COR-L47 (cell line): ENCODE measurements around the gene SMARCAL1.
A peak's percentile ranks its signal among the peaks of the same experiment; 100 is the strongest.

Experiments
- DNase-seq: peaks from one replicate; lab custom pipeline; 2025; lab: John Stamatoyannopoulos, UW

Gene SMARCAL1

DNA sequence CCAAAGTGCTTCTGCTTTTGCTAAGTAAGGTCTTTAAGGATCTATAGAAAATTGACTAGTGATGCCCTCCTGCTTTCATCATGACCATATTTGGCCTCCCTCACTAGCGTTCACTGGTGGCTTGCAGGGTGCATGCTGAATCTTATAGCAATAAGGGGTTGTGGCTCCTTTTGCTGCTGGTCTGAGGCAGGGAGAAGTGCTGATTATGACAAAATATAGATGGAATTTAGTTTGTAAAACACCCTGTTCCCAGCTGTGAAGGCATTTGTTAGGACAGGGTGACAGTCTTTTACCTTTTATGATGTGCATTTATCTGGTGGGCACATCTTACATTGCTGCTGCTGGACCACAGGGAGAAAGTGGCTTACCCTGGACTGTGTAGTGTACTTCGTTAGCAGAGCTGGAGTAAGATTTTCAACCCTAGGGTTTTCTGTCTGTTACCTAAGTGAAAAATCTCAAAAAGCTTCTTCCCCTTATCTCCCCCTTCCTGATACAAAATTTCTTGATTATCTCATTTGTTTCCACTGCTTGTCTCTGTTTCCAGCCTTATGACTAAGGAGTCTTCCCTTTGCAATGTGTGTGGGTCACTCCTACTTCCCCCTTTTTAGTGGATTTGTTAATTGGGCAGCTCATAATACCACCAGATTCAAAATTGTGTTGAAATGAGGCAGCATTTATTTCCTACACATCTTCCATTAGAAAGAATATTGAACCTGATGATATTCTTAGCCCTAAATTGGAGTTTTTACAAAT, 65.2 kb downstream of the SMARCAL1 start:
- no peak for DNase-seq

DNA sequence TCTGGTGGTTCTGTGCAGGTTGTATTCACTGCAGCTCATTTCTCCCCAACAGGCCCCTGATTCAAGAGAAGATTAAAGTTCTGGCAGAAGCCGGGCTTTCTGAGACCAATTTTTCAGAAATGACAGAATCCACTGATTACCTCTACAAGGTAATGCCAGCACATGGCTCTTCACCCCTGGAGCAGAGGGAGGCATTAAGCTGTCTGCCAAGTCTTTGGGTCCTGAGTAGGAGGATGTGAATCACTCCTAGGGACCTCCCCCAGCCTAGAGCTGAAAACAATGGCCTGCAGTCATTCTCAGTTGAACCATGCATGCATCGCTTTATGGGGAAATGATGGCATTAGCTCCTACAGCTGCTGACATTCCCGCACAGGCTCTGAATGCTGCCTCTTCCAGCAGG, 65.9 kb downstream of the SMARCAL1 start:
- no peak for DNase-seq

DNA sequence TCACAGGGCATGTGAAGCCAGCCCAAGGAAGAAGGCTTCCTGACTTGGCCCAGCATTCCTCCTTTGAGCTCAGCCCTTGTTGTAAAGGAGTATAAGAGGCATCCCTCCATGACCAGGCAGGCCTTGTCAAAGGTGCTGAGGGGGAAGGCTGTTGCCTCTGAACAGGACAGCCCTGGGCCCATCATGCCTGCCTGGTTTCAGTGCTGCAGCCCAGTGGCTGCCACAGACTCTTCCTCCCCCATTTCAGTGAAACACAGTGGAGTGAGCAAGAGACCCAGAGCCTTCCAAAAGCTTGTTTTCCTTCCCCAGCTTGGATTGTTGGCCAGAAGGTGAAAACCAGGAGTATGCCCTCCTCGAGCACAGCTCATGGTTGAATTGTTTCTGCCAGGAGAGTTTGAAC, 66.5 kb downstream of the SMARCAL1 start:
- DNase-seq: no peak

DNA sequence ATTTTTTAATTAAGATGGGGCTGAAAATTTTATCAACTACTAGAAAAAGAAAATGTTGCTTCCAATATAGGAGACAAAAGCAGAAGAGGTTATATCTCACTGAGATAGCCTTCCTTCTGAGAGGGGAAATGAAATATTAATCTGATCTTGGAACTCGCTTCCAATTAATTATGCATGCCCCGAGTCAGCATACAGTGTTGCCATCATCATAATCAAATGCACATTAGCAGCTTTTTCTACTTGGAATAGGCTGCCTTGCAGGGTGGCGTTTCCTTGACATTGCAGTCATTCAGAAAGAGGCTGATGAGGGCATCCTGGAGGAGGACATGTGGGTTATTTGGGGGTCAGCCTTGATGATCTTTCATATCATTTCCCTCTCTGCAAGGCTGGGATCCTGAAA, 67.9 kb downstream of the SMARCAL1 start:
- DNase-seq: no peak

DNA sequence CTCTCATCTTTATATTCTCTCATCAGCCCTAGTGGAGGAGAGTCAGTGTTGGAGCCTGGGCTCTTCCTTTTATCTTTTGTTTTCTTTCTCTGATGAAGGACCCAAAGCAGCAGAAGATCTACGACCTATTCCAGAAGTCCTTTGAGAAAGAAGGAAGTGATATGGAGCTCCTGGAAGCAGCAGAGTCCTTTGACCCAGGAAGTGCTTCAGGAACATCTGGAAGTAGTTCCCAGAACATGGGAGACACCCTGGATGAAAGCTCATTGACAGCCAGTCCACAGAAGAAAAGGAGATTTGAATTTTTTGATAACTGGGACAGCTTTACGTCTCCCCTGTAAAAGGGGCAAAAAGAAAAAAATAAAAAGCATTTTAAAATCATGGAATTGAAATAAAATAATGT, 70.4 kb downstream of the SMARCAL1 start:
- DNase-seq: no peak

DNA sequence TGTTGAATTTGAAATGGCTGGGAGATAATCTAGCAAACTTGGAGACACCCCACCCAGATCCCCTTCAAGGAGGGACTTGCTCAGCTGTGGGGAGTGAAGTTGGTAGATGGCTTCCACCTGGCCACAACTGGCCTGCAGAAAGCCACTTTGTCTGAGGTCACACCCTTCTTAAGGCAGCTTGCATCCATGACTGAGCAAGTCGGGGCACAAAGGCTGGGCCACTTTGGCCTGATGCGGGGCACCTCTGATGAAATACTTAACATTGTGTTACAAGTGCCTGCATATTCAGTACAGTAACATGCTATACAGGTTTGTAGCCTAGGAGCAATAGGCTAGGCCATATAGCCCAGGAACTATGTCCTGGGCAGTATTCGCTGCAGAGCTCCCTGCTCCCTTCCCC, 73.0 kb downstream of the SMARCAL1 start:
- DNase-seq: no peak

DNA sequence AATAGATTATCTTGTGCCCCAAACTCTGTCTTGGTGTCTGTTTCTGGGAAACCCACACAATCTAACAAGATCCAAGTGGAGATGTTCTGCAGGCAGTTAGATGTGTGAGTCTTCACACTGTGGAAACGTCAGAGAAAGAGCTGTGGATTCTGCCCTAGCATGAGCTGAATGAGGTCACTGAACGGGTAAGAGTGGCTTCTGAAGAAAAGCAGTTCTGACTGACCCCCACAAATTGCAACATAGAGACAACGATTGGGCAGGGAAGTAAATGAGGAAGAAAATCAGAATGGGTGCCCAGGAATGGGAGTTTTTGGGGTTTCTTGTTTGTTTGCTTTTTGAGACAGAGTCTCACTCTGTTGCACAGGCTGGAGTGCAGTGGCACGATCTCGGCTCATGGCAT, 73.5 kb downstream of the SMARCAL1 start:
- no peak for DNase-seq

DNA sequence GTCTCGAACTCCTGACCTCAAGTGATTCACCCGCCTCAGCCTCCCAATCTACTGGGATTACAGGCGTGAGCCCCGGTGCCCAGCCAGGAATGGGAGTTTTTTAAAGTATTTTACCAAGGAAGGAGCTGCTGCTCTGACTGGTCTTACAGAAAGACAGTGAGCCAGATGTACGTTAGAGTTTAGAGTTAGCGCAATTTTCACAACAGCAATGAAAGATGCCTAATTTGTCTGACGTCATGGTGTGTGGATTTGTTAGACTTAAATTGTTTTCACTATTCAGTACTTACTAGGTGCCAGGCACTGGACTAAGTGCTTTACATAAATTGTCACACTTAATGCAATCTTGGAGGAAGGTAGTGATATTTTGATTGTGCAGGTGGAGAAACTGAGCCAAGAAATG, 74.0 kb downstream of the SMARCAL1 start:
- no peak for DNase-seq

DNA sequence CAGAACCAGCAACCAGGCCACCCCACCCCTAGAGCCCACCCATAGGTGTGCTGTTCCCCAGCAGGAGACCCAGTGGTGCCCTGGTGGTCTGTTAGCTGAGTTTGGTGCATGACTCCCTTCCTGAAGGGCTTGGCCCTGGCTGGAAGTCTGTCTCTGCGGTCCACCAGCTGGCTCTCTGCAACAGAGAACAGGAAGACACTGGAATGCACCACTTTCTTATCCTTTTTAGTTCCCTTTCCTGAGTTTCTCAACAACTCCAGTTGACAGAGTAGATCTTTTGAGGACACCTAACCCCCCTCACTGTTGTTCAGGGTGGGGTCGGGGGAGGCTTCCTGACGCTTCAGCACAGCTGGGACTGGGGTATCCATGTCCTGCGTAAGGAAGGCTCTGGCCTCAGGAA, 74.4 kb downstream of the SMARCAL1 start:
- DNase-seq: no peak

DNA sequence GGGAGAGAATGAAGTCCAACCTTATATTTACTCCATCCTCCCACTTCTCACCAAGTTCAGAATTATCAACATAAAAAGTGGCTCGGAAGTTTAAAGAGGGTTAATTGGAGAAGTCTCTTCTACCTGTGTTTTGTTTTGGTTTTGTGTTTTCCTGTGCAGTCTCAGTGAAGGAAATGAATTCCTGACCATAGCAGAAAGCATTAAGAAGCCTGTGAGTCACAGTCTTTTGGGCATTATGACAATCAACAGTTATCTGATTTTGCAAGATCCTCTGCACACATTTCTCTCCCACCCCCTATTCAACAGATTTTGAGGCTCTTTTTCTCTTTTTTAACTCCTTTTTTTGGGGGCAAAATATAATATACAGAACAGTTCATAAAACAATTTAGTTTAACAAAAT, 77.8 kb downstream of the SMARCAL1 start:
- DNase-seq: no peak

DNA sequence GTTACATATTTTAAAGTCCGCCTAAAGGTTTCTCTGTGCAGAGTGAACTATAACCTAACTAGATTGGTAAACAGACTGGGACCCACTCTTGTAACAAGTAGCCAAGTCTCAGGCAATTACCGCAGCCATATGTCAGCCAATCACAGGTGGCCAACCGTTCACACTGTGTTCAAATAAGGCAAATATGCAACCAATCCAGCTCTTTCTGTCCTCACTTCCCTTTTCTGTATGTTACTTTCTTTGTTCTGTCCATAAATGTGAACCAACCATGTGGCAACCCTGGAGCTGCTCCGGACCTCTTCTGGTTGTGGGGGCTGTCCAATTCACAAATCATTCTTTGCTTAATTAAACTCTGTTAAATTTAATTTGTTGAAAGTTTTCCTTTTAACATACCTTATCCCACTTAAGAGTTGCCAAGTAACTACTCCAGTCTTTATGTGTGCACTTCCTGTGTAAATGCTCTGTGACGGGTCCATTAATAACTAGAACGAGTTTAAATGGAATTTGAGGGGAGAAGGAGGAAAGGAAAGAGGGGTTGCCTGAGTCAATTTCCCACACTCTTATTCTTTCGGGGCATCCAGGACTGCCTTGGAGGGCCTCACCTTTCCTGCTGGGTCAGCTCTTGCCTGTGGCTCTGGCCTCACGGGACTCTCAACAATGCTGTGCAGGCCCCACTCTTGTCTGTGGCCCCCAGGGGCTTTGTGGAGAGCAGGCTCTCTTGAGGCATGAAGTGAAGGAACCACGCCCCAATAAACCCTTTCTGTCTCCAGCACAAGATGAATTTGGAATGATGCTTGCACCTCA, 79.7 kb downstream of the SMARCAL1 start:
- DNase-seq: no peak

DNA sequence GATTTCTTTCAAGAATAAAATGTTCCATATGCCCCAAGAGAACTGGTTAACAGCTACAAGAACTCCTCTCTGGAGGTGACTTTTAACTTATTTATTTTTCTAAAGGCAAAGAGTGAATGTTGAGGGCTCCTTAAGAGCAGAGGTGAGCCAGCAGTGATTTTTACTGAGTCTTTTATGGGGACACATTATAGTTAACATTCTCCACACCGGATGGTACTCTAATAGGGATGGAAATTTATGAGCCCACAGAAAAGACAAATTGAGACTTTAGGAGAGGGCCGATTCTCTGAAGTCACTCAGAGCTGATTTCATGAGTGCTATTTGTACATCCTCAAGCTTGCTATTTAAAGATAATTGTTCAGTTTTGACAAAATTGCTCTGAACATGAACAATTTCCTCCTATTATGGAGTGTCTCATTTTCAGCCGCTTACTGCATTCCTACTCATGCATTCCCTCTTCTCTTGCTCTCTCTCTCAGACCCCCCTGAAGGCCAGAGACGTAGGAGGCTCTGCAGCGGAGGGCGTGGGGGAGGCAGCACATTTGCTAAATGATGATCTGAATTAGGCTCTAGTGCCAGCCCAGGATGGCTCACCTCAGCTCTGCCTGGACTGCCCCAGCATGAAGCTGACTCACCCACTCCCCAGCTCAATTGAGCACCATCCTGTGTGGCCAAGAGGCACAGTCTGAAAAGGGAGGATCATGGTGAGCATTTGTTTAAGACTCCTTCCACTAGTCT, 80.5 kb downstream of the SMARCAL1 start:
- no peak for DNase-seq

DNA sequence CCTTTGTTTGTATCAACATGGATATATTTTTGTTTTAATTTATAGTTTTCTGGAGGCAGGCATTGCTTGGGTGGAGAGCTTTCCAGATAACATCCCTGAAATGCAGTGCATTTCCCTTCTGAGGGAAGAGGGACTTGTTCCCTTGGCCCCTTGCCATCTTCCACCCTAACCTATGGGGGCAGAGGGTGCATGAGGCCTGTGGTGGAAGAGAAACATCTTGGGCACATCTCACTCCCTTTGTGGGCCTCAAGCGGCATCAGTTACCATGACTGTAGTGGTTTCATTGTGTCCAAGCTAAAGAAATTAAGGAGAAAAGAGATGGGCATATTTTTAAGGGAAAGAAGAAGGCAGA, 81.0 kb downstream of the SMARCAL1 start:
- DNase-seq: no peak

DNA sequence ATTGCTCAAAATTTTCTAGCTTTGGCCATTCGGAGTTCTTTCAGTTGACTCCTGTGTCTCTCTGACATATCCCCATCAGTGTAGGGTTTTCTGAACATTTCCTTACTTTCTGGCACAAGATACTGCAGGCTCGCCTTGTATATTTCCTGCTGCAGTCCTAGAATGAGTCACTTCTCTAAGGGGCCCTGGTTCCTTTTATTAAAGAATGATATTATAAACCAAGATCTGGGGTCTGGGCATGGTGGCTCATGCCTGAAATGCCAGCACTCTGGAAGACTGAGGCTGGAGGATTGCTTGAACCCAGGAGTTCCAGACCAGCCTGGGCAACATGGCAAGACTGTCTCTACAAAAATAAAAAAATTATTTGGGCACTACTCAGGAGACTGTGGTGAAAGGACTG, 83.4 kb downstream of the SMARCAL1 start:
- no peak for DNase-seq

DNA sequence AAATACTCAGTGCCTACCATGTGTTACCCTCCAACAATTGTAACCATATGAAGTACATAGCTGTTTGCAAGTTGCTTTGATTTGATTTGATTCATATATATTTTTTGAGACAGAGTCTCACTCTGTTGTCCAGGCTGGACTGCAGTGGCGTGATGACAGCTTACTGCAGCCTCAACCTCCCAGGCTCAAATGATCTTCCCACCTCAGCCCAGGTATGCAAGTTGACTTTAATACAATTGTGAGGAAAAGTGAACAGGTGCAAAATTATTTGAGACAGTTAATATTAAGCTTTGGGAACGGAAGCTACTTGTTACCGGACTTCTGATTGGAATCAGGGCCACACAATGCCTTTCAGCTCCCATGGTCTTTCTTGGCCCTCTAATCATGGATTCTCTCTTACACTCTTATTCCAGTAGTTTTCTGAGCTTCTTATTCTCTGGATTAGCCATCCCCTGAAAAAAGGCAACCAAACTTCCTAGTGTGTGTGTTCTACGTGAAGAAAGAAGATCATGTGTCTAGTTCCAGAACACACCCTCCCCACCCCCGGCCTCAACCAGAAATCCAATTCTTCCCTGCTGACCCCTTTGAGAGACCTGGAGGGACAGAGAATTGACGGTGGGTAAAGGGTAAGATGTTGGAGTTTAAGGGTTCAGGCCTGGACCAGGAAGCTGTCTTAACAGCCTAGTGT, 85.2 kb downstream of the SMARCAL1 start:
- no peak for DNase-seq

DNA sequence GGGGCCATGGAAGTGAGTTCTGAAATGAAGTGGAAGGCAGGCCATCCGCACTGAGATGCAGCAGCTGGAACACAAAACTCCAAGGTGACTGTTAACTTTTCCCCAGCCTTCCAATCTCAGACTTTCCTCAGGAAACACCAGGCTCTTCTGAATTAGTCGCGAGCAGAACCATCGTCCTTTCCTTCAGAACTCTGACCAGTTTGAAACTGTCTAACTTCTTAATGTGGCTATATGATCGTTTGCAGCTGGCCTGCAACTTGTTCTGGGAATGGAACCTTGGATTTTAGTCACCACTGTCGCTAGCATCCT, 85.7 kb downstream of the SMARCAL1 start:
- no peak for DNase-seq

DNA sequence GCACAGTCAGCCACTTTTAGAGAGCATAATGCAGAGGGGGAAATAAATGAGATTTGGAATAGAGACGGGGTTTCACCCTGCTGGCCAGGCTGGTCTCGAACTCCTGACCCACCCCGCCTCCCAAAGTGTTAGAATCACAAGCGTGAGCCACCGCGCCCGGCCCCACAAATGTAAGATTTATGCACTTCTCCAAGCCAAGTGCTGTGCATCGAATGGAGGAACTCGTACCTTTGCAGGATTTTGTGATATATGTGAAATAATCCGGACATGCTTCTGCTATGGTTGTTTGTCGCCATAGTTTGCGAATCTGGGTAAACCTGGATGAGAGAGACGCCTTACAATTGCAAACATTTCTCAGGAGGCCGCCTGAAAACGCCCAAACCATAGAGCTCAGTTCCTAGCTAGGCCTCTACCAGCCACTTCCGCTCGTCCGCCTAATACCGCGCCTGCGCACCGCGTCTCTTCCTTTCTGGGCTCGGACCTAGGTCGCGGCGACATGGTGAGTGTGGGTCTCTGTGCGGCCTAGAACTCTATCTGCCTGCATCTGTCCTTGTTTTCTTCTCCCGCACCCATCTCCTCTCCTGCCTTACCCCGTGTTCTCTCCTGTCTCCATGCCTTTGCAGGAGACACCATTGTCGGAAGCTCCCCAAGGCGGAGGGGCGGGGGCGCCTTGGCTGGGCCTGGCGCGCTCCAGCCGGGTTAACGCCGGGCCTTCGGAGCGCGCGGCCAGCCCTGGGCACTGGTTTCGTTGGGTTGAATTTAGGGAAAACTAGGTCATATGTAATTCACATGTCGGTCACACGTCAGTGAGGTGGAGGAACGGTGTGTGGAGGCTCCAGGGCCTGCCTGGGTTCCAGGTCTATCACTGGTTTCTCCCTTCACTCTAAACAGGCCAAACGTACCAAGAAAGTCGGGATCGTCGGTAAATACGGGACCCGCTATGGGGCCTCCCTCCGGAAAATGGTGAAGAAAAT, 86.4 kb downstream of the SMARCAL1 start, which contains the start of gene RPL37A:
Gene RPL37A, plus strand, starts transcription at position 466 of the 974 bp plus-strand sequence. Its CDS starts 31 bp downstream, at position 497.
- DNase-seq: peak; percentile 92

DNA sequence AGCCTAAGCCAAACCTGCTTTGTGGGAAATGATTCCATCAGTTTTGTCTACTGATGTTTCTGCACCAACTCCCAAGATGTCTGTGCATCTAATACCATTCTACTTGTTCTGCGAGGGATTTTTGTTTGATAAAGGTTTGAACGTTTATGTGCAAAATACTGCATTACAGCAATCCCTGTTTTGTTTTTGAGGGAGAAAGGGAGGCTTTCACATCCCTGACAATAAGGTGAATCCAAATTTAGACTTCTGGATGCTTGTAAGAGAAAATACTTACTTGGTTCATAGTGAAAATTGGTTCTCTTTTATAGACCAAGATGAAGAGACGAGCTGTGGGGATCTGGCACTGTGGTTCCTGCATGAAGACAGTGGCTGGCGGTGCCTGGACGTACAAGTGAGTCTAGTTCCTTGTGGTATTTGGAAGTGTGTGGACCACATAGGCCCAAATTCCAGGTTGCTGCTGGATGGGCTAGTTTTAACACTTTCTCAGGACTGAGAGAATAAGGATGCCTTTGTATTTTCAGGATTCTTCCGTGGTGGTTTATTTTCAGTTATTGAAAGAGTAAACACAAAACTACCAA, 87.4 kb downstream of the SMARCAL1 start:
- DNase-seq: no peak

DNA sequence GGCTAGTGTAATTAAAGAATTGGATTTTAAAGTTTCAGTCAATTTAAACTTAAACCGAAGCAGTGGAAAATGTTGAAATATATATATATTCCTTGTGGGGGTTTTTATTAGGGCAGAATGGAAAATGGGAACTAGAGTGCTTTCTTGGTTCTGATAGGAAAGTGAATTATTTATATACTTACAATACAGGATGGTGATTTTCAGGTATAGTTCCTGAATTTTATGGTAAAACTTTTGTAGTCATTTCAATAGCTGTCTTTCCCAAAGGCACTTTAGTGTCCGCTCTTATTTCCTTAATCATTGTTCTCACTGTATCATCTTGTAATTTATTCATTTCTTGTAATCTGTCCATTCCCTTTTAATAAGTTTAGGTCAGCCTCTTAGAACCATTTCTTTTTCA, 88.3 kb downstream of the SMARCAL1 start:
- DNase-seq: no peak

DNA sequence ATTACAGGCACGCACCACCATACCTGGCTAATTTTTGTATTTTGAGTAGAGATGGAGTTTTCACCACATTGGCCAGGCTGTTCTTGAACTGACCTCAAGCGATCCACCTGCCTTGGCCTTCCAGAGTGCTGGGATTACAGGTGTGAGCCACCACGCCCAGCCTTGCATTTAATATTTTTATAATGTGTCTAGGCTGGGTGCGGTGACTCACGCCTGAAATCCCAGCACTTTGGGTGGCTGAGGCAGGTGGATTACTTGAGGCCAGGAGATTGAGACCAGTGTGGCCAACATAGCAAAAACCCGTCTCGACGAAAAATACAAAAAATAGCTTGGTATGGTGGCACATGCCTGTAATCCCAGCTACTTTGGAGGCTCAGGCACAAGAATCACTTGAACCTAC, 89.6 kb downstream of the SMARCAL1 start:
- DNase-seq: no peak
